NK-92 (cell line): Measurements from ENCODE around the gene SIK3.

Experiments used
- DNase-seq: peaks from one replicate; lab custom pipeline; 2025; ENCODE audit not compliant: unreplicated experiment; lab: John Stamatoyannopoulos, UW

SIK3 gene

DNA sequence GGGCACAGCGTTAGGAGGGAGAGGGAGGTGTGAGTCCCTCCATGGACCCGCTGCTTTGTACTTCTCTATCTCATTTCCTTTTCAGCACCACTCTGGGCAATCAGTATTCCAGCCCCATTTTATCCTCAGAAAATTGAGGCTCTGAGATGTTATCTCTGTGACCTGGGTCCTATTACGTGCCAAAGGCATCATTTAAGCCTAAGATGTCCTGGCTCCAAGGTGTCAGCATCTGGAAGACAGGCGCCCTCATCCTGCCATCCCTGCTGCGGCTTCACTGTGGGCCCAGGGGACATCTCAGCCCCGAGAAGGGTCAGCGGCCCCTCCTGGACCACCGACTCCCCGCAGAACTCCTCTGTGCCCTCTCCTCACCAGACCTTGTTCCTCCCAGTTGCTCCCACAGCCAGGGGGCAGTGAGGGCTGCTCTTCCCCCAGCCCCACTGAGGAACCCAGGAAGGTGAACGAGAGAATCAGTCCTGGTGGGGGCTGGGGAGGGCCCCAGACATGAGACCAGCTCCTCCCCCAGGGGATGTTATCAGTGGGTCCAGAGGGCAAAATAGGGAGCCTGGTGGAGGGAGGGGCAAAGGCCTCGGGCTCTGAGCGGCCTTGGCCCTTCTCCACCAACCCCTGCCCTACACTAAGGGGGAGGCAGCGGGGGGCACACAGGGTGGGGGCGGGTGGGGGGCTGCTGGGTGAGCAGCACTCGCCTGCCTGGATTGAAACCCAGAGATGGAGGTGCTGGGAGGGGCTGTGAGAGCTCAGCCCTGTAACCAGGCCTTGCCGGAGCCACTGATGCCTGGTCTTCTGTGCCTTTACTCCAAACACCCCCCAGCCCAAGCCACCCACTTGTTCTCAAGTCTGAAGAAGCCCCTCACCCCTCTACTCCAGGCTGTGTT, 269.4 kb downstream of the SIK3 start:
- DNase-seq: no peak

- DNase-seq: no peak
Observed at GRCh38 chr11:116827461-116827860, 270.8 kb downstream of the SIK3 start.

DNA sequence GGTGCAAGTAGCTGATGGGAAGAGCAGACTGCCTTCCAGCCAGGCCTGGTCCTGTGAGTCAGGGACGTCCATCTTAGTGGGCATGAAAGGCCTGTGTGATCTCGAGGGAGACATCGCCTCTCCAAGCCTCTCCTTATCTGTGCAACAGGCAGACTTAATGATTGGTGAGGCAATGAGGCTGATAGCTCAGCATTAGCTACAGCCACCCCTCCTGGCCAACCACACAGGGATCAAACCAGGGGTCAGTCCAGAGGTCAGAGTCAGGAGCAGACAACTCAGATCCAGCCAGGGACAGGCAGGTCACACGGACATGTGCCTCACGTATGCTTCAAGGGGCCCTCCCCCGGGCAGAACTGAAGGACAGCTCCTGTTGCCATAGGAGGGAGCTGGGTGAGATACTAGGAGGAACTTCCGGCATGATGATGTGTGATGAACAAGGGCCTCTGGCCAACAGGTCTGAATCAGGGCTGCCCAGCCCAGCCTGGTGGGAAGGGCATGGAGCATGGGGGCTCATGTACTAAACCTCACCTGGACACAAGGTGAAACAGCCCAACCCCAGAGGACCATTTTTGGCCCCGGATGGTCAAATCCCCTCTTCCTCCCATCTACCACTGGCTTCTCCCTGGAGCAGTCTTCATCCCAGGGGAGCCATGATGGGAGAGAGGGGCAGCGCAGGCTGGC, 271.3 kb downstream of the SIK3 start:
- DNase-seq: no peak

DNA sequence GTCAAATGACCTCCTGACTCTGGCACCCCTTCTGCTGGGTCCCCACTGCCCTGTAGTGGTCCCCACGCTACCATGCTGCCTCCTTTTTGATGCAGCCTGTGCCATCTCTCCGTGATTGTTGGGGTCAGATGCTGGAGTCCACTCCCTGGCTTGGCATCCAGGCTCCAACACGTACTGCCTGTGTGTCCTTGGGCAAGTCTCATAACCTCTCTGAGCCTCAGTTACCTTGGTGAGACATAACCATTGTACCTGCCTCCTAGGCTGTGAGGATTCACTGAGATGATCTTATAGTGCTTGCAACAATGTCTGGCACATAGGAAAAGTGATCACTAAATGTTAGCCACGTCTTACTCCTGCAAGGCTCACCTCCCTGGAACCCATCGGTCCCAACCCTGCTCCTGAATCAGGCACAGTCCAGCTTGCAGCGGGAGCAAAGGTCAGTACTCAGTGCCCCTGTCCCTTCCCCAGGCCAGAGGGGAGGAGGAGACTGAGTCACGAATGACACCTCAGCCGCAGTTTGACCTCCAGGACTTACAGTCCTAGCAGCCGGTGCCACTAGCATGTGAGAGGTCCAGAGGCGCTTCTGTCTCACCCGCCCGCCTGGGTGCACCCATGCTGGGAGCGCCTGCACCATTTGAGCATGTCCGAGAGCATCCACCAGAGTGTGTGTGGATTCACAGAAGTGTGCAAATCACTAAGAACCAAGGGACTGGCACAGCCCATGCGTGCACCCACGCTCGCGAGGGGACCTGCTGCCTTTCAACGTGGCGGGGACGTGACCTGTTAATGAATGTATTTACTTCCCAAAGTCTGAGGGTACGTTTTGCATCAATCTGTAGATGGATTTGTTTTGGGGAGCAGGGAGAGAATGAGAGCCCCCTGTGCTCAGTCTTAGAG, 272.1 kb downstream of the SIK3 start:
- no peak for DNase-seq

DNA sequence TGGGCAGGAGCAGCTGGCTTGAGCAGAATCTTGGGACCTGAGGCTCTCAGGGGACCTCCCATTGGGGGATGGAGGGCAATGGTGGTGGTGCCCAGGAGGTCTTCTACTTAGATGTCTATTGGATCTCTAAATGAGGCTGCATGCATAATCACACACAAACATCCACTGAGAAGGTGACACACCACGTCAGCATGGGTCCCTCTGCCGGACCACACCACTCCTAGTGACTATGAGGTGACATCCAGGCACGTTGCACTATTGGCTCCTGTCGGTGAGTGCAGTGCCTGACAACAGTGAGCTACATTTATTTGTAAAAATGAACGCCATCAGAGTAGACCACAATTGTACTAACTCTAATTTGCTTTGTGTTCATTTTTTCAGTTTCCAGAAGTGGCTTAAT, 272.8 kb downstream of the SIK3 start:
- no peak for DNase-seq

- DNase-seq: no peak
Observed at GRCh38 chr11:116823031-116823843, 275.0 kb downstream of the SIK3 start, which contains the start of gene APOA4. TSS of gene APOA4 (minus strand) at chr11:116823304. CDS start at chr11:116823191, 113 bp downstream.

- DNase-seq: no peak
Observed at GRCh38 chr11:116822575-116822974, 275.7 kb downstream of the SIK3 start.

DNA sequence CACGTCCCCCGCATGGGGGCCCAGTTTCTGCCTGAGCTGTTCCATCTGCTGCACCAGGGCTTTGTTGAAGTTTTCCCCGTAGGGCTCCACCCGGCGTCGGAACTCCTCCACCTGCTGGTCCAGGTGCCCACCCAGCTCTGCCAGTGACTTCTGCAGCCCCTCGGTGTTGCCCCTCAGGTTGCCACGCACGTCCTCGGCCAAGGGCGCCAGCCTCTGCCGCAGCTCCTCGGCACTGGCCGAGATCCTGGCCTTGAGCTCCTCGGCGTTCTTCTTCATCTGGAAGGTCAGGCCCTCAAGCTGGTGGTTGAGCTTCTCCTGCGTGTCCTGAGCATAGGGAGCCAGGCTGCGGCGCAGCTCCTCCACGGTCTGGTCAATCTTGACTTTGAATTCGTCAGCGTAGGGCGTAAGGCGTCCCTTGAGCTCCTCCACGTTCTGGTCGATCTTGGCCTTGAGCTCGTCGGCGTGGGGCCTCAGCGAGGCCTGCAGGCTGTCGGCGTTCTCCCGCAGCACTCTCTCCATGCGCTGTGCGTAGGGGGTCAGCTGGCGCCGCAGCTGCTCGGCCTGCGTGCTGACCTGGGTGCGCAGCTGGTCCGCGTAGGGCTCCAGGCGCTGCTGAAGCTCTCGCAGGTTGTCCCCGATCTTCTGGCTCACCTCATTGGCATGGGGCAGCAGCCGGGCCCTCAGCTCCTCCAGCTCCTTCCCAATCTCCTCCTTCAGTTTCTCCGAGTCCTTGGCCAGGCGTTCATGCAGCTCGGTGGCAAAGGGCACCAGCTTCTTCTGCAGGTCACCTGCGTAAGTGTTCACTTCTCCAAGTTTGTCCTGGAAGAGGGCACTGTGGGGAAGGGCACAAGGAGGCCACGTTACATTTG, 276.9 kb downstream of the SIK3 start:
- DNase-seq: no peak

DNA sequence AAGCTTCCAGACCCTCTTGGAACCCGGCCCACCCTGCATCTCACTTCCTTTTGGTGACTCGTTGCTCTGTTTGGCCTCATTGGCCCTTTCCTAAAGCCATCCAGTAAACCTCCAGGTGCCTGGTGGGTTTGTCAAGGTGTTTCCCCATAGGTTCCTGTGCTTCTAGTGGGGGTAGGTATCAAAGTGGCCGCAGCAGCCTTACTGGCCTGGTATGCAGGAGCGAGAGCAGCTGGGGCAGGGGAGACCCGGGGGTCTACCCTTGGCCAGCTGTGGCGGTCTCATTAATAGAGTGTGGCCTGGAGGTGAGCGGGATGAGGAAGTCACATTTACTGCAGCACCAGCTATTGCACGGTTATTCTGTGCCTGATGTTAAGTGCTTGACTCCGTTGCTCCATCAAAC, 279.2 kb downstream of the SIK3 start:
- no peak for DNase-seq

DNA sequence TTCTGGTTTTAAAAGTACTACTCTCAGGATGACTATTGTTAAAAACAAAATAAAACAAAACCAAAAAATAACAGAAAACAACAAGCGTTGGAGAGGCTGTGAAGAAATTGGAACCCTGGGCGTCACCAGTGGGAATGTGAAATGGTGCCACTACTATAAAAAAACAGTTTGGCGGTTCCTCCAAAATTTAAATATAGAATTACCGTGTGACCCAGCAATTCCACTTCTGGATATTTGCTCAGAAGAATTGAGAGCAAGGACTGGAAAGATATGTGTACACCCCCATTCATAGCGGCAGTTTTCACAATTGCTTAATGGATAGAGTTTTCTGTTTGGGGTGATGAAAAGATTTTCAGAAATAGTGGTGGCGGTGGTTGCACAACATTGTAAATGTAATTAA, 283.7 kb downstream of the SIK3 start:
- DNase-seq: no peak

- DNase-seq: no peak
Observed at GRCh38 chr11:116813781-116814471, 284.3 kb downstream of the SIK3 start.

DNA sequence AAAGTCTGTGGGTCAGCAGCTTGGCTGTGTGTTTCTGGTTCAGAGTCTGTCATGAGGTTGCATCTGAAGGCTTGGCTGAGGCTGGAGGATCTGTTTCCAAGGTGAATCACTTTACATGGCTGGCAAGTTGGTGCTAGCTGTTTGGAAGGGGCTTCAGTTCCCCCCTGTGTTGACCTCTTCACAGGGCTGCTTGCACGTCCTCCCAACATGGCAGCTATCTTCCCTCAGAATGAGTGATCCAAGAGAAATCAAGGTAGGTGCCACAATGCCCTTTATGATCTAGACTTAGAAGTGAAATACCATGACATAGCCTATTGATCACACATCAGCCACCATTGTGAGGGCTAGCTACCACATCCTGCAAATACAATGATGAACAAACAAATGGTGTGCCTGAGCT, 285.1 kb downstream of the SIK3 start:
- no peak for DNase-seq

- DNase-seq: no peak
Observed at GRCh38 chr11:116812109-116812508, 286.1 kb downstream of the SIK3 start.

DNA sequence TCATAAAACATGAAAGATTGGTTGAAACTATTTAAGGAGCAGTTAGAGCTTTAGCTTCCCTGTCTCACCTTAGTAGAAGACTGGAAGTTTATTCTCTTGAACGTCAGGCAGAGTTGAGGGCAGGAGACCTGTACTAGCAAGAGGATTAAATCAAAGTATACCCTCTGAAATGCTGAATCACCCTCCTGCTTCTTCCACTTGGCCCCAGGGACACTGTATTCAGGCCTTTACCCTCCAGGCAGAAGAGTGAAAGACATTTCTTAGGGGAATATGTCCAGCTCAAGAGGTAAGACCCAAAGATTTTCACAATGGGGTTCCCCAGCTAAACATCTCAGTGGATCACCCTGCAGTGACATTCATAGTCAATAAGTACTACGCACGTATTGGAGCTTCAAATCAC, 287.0 kb downstream of the SIK3 start:
- DNase-seq: no peak

DNA sequence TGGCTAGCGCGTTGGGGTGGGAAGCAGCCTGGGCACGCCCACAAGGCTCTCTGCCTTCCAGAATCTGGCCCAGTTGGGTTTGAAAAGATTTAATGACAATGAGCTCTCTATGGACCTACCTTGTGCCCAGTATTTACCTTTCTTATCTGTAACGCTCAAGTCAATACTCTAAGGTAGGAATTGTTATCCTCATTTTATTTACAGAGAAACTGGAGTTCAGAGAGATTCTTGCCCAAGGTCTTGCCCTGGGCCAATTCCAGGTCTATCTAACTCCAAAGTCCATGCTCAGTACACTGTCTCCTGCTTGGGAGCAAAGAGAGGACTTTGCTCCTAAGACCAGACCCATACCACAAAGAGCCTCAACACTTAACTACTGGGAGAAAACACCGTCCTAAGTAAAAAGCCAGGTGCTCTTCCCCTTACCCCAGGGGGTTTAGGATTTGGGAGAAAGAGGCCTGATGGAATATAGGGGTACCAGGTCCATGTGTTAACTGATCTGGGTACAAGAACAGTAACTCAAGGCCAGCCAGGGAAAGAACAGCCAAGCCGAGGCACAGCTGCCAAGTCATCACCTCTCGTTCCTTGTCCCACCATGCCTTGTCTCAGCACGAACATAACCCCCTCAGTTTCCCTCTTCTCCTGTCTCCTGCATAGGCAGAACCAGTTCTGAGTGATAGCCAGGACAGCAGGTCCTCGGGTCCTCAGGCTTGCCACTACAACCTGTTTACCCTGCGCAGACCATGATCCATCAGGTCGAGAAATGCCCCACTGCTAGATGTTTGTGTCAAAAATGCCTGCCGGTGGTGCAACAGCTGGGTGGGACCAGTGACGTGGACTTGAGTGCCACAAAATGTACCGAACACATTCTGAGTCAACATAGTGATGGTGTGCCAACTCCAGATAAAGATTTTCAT, 289.7 kb downstream of the SIK3 start:
- no peak for DNase-seq

- no peak for DNase-seq
Observed at GRCh38 chr11:116807601-116808261, 290.5 kb downstream of the SIK3 start.

DNA sequence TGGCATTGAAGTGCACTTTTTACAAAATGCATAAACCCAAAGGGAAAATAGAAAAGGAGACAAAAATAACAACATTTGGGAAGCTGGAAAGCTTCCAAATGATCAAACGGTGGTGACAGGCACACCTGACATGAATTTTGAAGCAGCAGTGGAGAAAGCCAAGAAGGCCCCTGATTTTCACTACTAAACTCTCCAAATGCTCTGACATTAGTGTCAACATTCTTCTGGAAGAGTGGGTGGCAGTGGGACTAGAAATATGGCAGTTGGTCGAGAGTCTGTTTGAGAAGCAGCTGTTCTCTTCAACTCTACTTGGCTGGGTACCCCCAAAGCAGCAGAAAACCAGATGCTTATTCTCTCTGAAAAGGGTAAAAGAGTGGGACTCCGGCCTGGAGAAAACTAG, 294.2 kb downstream of the SIK3 start:
- DNase-seq: no peak
